AML-193 (cell line): Measurements from ENCODE around the gene PTGES.

Experiments used
- DNase-seq, 2 experiments: peaks; one replicate each; lab custom pipeline; 2025; lab: John Stamatoyannopoulos, UW

PTGES gene

DNA sequence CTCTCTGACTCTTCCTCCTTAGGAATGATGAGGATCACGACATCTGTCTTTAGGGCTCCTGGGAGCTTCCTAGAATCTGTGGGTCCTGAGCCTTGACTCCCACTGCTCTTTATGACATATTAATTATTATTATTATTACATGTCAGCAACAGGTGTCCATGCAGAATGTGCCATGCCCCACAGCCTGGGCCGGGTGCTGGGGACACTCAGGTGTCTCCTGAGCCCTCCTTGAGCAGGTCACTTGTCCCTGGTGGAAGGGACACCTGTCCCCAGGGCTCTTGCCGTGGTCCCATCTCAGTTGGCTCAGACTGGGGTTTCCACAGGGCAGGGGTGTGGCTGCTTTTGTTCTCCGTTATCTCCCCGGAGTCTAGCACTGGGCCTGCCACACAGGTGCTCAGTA, 34.2 kb downstream of the PTGES start:
- DNase-seq: no peak

DNA sequence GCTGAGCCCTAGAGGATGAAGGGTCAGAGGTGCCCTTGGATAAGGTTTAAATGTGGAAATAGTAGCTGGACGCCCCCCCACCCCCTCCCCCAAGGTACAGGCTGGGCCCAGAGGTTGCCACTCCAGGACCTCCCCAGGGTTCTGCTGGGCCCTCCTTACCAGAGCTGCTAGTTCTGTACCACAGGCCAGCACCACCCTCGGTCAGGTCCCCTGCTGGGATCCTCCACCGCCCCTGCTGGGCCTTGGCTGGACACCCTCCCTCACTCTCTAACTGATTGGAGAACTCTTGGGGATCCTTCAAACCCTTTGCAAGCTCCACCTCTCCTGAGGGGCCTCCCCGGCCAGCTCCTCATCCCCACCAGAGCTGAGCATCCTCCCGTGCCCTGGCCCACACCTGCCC, 34.9 kb downstream of the PTGES start:
- no peak for DNase-seq

DNA sequence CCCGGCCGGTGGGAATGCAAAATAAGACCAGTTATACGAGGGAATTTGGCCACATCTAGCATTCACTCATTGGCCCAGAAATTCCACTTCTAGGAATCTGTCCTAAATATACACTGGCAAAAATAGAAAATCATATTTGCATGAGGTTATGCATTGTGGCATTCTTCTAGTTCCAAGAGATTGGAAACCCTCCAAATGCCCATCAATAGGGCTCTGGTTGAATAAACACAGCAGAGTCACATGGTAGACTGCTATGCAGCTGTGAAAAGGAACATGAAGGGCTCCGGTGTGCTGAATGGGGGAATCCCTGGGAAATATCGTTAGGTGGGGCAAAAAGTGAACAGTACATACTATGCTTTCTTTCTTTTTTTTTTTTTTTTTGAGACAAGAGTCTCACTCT, 36.8 kb downstream of the PTGES start:
- no peak for DNase-seq

DNA sequence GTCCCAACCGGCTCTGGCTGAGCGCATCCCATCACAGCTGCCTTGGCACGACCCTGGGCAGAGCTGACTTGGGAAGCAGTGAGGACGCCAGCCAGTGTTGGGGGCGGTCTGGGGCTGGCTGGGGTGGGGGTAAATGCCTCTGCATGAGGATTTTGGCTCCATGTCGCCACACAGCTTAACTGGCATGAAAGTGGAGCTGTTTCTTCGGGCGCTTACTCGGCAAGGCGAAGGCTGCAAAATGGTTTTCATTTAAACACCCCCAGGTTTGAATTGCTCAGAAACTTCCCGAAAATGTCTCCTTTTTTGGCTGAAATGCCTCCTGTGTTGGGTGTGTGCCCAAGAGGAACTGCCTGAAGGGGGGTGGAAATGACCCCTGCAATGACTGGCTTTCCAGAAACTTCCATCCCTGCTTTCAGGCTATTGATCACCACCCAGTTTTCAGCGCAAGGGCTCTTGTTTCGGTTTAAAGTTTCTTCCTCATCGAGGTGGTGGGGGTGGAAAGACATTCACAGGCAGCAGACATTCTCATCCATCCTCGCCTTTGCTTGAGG, 38.3 kb downstream of the PTGES start:
- DNase-seq: no peak

DNA sequence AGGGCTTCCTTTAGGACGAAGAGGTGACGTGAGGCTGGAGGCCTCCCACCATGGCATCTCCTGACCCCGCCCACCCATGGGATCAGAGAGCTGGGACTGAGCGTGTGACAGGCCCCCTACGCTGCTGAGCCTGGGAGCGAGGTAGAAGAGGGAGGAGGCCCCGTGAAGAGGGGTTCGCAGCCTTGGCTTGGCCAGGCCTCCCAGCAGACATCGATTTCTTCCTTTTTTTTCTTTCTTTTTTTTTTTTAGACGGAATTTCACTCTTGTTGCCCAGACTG, 39.5 kb downstream of the PTGES start:
- DNase-seq: no peak

DNA sequence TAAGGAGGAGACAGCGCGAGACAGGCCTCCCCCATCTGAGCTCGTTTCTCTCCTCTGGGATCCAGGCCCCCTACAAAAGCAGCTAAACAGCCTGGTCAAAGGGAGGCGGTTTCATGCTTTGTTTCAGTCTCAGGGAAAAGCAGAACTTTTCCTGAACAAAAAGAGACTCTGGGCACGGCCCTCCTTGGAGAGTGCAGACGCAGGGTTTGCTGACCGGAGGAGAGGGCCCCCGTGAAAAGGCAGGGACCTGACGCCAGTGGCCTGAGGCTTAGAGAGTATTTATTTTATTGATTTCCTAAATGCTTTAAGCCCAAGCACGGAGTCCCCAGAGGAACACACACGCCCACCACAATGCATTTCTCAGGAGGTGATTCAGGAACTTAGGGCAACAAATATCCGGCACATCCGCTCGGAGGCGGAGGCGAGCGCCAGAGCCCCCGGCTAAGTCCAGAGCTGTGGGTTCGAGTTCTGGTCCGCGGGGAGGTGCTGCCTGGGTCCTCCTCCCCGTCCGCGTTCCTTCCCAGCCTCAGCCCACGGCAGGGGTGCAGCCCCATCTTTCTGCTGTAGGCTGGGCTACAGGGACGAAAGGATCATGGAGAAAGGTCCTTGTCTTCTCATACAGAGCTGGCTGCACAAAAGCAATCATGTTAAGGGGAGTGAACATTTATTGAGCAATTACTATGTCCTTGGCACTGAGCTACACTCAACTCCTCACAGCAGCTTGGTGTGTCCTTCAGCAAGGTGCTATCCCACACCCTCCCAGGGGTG, 40.0 kb downstream of the PTGES start:
- DNase-seq: no peak

DNA sequence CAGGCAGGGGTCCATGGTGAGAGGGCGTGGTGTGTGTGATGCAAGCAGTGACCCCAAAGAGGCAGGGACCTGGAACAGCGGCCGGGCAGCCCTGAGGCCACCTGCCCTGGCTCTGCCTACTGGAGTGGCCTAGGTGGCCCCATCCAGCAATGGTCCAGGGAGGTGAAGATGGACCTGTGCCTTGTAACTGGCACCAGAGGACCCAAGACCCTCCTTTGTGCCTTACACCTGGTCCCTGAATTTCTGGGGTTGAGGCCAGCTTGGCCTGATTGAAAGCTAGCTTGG, 42.7 kb downstream of the PTGES start:
- DNase-seq: no peak

DNA sequence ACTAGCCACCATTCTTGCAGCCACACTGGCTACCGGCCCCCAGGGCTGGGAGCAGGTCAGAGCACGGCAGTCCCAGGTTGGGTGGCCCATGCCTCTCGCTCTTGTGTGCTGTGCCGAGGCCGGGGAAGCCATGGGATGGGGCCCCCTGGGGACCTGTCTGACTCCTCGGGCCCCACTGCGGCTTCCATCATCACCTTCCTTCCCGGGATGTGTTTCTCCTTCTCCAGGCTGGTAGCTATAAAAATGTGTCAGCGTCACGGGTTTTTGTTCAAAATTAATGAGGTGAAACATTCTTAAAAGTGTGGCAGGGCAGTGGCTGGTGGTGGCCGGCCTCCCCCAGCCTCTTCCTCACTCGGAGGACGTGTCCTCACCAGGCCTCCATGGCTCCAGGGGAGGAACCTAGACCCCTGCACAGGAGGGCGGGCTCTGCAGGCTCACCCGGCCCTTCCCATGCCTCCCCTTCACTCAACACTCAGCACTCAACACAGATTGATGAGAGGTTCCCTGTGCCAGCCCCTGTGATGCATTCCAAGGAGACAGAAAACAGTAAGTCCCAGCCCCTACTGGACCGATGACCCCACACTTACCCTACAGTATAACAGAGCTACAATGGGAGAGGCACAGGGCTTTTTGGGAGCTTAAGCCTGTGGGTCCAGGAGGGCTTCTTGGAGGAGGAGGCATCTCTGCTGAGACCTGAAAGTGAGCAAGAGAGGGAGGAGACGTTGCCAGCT, 43.2 kb downstream of the PTGES start:
- DNase-seq: no peak

DNA sequence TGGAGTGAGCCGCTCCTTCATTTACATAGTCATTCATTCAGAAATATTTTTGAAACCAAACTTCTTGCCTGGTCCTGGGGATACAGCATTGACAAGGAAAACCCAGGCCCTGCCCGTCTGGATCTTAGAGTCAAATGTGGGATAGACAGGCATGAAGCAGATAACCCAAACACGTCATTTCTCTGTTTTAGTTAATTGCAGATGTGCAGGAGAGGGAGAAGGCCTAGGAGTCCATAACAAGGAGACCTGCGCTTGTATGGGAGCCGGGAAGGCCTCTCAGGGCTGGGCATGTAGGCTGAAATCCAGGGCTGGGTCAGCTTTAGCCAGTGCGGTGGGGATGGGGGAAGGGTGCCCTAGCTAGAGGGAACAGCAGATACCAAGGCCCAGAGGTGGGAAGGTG, 44.0 kb downstream of the PTGES start:
- no peak for DNase-seq

DNA sequence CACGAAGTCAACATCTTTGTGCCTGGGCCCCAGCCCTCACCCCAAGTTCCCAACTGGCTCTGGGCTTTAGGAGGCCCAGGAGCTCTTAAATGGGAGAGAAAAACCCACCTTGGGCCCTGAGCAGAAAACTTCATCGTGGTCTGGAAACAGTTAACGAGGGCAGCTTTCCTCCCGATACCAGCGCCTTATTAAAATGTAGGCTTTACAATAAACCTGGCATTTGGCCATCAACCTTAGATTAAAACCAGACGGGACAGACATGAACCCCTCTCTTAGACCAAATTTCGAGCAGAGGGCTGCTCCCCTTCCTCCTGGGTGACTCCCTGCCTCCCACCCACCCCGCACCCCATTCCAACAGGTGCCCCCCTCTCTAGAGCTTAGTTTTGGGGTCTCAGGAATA, 48.0 kb downstream of the PTGES start:
- DNase-seq: no peak

DNA sequence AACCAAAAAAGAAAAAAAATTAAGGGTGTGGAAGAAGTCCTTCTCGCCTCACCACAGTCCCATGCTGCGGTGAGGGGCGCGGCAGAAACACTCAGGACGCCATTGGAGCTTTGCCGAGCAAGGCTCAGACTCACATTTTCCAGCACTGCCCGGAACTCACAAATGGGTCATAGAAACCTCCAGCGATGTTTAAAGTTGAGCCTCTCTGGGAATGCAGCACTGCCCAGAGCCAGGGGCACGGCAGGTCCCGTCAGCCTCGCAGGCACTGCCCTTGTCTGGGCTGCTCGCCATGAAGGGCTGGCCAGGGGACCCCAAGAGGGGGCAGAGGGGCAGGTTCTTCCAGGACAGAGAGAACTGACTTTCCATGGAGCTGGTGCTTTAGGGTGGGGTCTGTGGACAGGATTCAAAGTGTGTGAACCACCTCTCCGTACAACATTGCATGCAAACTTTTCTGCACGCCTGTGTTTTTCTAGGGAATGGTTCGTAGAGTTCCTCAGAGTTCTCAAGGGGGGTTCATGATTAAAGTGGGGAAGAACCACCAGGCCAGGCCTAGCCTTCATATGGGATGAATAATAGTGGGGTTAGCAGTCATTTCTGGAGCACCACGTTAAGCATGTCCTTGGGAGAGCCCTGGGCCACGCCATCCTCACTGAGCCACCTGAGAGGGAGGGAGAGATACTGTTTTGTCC, 49.0 kb downstream of the PTGES start:
- no peak for DNase-seq

DNA sequence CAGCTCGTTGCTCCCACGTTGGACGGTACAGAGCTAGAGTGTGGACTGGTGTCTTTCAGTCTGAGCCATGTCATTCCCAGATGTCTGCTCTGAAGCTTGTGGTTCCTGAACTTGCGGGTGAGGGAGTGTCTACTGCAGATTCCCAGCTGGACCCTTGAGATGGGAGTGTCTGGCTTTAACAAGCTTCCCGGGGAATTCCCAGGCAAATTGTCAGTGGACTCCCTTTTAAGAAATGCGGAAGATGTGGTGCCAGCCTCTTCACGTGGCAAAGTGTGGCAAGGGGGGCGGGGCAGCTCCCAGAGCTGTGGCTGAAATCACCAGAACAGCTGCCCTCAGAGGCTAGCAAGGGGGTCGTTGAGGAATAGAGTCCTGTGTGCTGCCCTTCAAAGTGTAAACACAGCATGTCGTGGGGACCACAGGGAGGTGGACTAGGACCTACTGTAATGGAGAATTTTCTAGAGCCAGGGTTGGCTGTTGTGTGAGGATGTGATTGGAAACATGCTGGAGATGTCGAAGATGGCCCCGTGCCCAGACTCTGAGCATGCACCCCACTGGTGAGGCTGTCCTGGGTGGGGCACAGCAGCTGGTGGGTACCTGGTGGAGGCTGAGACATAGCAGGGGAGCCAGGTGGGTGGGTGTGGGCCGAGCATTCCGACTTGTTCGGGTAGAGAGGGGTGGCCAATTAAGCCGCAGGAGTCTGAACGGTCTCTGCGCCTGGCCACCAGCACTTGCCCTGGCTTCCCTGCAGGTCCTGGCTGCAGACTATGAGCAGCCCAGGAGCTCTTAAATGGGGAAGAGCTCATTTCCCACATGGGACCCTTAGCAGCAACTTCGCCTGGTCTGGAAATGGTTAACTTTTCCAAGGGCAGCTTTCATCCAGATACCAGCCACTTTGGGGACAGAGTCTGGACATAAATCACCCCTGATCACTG, 50.0 kb downstream of the PTGES start:
- DNase-seq: no peak

DNA sequence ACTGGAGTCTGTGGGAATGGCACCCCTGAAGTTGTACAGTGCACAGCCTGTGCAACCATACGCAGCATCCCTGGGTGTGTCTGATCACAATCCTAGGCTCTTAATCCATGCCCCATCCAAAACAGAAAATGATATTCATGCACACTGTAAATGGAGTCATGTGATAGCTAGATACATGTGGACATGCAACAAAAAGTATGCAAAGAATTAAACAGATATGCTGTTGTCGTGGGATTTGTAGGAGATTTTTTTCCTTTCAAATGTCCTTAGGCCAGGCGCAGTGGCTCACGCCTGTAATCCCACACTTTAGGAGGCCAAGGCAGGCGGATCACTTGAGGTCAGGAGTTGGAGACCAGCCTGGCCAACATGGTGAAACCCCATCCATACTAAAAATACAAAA, 51.3 kb downstream of the PTGES start:
- no peak for DNase-seq

DNA sequence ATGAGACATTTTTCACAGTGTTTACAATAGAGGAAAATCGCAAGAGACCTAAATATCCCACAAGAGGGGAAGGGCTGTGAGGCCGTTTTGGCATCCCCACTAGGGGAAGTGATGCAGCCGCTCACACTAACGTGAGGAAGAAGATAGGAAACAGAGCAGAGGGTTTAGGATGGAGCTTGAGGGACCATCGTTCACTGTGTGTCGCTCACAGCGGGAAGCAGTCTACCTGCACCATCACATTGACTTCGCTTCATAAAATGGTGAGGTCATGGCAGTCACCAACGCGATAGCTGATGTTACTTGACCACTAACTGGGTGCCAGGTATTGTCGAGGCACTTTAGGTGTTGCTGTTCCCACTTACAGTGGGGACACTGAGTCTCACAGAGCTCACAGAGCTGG, 51.8 kb downstream of the PTGES start:
- DNase-seq: no peak

DNA sequence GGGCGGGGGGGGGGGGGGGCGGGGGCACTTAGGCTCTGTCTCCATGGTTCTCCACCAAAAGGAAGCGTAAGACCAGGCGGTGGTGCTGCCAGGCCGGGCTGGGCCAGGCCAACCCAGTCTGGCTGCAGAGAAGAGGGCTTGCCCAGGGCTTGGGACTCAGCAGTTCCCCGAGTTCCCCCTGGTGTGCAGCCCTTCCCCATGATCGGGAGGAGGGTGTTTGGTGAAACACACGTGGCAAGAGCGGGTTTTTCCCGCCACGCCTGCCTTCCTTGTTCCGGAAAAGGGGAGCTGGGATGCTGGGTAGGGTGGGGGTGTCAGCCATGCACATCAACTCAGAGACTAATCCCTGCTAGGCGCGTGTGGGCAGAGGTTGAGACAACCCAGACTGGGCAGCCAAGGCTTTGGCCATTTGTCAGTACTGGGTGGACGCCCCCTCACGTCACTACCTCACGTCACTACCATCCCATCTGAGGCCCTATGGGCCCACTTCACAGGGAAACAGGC, 54.5 kb downstream of the PTGES start:
- no peak for DNase-seq

DNA sequence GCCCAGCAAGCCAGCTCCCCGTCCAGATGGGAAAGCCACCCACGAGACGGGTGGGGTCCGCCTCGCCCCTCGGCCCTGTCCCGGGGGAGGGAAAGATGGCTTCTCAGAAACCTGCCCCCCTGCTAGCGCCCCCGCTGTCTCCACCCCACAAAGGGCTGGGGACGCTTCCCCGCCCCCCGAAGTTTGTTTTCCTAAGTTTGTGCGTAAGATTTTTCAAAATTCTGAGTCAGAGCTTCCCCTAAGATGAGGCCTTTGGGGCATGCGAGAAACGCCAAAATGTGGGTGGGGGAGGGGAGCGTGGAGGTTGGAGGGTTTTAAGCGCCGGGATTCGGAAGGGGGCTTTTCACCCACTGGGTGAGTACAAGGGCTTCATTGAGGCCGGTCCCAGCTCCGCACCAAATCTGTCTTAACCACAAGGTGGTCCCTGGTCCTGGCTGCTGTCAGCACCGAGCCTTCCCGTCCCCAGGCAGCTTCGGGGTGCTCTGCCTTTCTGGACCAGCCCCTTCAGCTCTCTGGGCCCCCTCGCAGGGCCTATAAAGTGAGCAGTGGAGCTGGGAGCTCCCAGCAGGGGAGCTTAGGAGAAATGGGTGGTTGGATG, 55.1 kb downstream of the PTGES start:
- DNase-seq: no peak

DNA sequence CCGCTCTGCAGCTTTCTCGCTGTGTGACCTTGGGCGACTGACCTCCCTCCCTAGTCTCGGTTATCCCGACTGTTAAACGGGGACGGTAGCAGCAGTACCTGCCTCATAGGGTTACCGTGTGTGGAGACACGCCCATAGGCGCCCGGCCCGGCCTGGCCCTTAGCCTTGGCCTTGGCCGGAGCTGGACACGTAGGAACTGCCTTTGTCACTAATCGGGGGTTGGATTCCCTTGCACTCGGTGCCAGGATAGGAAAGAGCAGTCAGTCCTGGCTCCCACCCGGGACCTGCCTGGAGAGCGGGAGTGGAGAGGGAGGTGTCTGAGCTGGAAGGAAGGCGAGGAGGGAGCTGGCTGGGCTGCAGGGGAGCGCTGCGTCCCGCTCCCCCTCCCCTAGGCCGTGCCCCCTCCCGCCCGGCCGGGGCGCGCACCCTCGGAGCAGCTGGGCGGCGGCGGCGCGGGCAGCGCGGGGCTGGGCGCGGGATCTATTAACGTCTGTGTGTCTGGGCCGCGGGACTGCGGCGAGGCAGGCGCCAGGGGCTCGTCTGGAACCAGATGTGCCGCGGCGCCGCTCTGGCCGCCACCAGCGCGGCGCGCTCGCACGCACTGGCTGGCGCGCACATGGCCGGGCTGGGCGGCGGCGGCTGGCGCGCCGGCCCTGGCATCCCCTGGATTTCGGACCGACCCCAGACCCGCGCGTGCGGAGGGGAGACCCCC, 55.7 kb downstream of the PTGES start:
- no peak for DNase-seq

DNA sequence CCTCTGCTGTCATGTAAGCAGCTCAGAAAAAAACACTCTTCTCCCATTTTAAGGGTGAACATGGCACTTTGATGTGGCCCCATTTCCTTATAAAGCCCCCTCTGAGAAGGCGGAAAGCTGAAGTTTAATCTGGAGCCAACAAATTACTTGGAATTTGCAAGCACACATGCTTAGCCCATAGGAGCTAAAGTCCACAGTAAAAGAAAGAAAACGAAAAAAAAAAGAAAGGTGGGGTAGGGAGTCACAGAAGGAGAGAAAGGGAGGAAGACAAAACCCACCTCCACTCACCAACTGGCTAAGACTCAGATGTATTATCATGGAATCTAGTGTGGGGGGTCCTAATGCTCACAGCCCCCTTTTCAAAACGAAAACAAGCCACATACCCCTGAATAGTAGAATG, 57.0 kb downstream of the PTGES start:
- no peak for DNase-seq

DNA sequence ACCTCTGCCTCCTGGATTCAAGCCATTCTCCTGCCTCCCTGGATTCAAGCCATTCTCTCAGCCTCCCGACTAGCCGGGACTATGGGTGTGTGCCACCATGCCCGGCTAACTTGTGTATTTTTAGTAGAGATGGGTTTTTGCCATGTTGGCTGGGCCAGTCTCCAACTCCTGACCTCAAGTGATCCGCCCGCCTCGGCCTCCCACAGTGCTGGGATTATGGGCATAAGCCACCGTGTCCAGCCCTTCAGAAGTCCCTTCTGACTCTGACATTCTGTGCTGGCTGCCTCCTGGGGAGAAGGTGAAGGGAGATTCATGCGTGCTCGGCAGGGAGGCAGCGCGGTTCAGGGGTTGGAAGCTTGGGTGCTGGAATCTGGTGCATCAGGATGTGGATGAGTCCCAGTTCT, 58.6 kb downstream of the PTGES start:
- DNase-seq: no peak

DNA sequence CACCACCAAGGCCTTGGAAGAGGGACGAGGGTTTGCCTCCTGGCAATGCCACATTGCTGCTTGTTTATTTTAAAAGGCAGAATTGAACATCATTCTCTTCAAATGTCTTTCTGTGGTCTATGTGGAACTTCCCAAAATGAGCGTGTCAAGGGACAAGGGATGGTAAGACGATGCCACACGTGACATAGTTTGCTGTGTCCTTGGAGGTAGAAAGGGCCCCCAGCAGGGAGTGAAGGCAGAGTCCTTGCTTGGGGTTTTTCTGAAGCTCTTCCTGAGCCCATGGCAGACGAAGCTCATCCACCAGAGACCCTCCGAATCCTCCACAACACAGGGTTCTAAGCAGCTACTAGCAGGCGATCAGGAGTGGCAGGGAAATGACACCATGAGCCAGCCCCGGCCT, 59.1 kb downstream of the PTGES start:
- no peak for DNase-seq

DNA sequence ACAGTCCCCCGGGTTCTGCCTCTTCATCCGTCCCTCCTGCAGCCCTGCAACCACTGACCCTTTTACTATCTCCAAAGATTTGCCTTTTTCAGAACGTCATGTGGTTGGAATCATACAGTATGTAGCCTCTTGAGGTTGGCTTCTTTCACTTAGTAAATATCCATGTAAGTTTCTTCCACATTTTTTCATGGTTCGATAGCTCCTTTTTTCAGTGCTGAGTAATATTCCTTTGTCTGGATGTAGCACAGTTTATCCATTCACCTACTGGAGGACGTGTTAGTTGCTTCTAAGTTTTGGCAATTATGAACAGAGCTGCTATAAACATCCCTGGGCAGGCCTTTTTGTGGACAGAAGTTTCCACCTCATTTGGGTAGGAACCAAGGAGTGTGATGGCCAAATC, 60.3 kb downstream of the PTGES start:
- no peak for DNase-seq
